AG04450 (cell line): ENCODE results near the gene STAMBP. TPM values are rescaled to one million over a fixed set of nuclear protein-coding genes. Genes with fewer than 3 reads are reported as not detected.

Source experiments
- CTCF ChIA-PET: fragments of 300-600, 350-600 bp; formaldehyde crosslinking; extraction: SDS; loops from one replicate; lab custom pipeline; 2022; ENCODE audit warnings: antibody characterized with exemption, inconsistent platforms; lab: Charles Lee
- POLR2A ChIA-PET: fragments of 350-600 bp; formaldehyde crosslinking; extraction: SDS; loops from one replicate; lab custom pipeline; 2021; ENCODE audit warnings: antibody characterized with exemption, inconsistent platforms; lab: Yijun Ruan, JAX
- DNase-seq: peaks from one replicate; pipeline ENCODE4 v3.0.0-alpha.2; 2011; ENCODE audit warnings: low read depth, low spot score
- H3K27ac ChIP-seq: one replicate; pipeline ENCODE4 v1.5.1; 2012; ENCODE audit warnings: low read depth, low read length, control low read depth
- H3K27me3 ChIP-seq: one replicate; pipeline ENCODE4 v1.6.0; 2012; ENCODE audit warnings: low read length; ENCODE audit not compliant: control insufficient read depth, insufficient read depth
- H3K4me3 ChIP-seq: 2 replicates; pipeline ENCODE4 v1.5.1; 2011; ENCODE audit warnings: mild to moderate bottlenecking, low read depth, low read length, control low read depth
- H3K9me3 ChIP-seq: 2 replicates; pipeline ENCODE4 v1.5.1; 2012; ENCODE audit warnings: low read length; ENCODE audit not compliant: control insufficient read depth, insufficient read depth
- CTCF ChIP-seq: IDR thresholded peaks from 2 replicates; pipeline ENCODE4 v1.5.1; 2011; ENCODE audit warnings: low read depth, low read length, control low read depth, inconsistent platforms
- polyA plus RNA-seq: library from polyadenylated mRNA; depleted of rRNA; stranded (reverse); fragments of >200 nt; gene quantifications from 2 replicates; pipeline ENCODE4 v1.2.3, GENCODE V29; 2011

STAMBP gene
- polyA plus RNA-seq, 1 experiment = 54.5 TPM

GRCh38 chr2:73811878-73812277 lies 16.9 kb upstream of the STAMBP start:
- H3K27ac ChIP-seq = no peak overlapping the region
- H3K9me3 ChIP-seq = no peaks in the 10 kb centered on the region
- POLR2A ChIA-PET = no interaction called here
- peaks cover 25% of the 10 kb centered on the region for H3K27me3 ChIP-seq
- TF ChIP-seq CTCF = no peak
- H3K4me3 ChIP-seq = no peak overlapping the region
- DNase-seq = no peak
- CTCF ChIA-PET = interaction anchor here (0.6 to 1.9 kb wide), 5 partner anchors 11 to 340 kb away, joined by 3 to 8 read pairs (median 5); no protein-coding TSS in a partner anchor

- DNase-seq = no peak
- Histone ChIP-seq H3K4me3 (no peak overlapping the region), H3K27me3 (peaks cover 25% of the 10 kb centered on the region), H3K27ac (no peak overlapping the region), H3K9me3 (no peaks in the 10 kb centered on the region)
- ChIA-PET POLR2A (no interaction called here), CTCF (interaction anchor here (0.7 to 1.9 kb wide), 3 partner anchors 10 to 14 kb away, joined by 3 to 8 read pairs (median 5); no protein-coding TSS in a partner anchor)
- TF ChIP-seq CTCF = no peak
Measured at GRCh38 chr2:73812635-73813034, 16.1 kb upstream of the STAMBP start.

GRCh38 chr2:73818296-73818695 lies 10.5 kb upstream of the STAMBP start:
- TF ChIP-seq CTCF = no peak
- Histone ChIP-seq H3K27ac (no peak overlapping the region), H3K4me3 (no peak overlapping the region), H3K9me3 (no peaks in the 10 kb centered on the region), H3K27me3 (peaks cover 25% of the 10 kb centered on the region)
- no peak for DNase-seq
- ChIA-PET CTCF (no interaction called here), POLR2A (no interaction called here)

GRCh38 chr2:73821227-73821626 lies 7.5 kb upstream of the STAMBP start:
- H3K4me3 ChIP-seq = no peak overlapping the region
- no peaks in the 10 kb centered on the region for H3K9me3 ChIP-seq
- peaks cover 9% of the 10 kb centered on the region for H3K27me3 ChIP-seq
- no peak for TF ChIP-seq CTCF
- CTCF ChIA-PET = interaction anchor here (0.5 kb wide), 1 partner anchor 259 kb away, joined by 3 read pairs; no protein-coding TSS in a partner anchor
- H3K27ac ChIP-seq = no peak overlapping the region
- POLR2A ChIA-PET = no interaction called here
- DNase-seq = no peak

- ChIA-PET POLR2A (interaction anchor here (1.0 kb wide), 1 partner anchor 356 kb away, joined by 3 read pairs; no protein-coding TSS in a partner anchor), CTCF (interaction anchor here (0.7 to 3.7 kb wide), 5 partner anchors 66 to 513 kb away, joined by 3 to 43 read pairs (median 16); no protein-coding TSS in a partner anchor)
- H3K9me3 ChIP-seq = no peaks in the 10 kb centered on the region
- H3K27me3 ChIP-seq = peaks cover 5% of the 10 kb centered on the region
- no peak for TF ChIP-seq CTCF
- no peak overlapping the region for H3K4me3 ChIP-seq
- DNase-seq = no peak
- no peak overlapping the region for H3K27ac ChIP-seq
Measured at GRCh38 chr2:73821669-73822068, 7.1 kb upstream of the STAMBP start.
